ENCODE results near the gene DMAP1.

GRCh38 chr1:44244986-44245385, 31.7 kb downstream of the DMAP1 start:
- TF ChIP-seq ZNF274 (IDR thresholded peaks at IDR 0.05; ENCODE audit: low read depth, low read length): no peak
- TF ChIP-seq YY1 (IDR thresholded peaks at IDR 0.05; ENCODE audit: insufficient read depth, insufficient read length): no peak
